ENCODE results near the gene APEX1. TPM values are rescaled to one million over a fixed set of nuclear protein-coding genes. Genes with fewer than 3 reads are reported as not detected.

The APEX1 gene
- total RNA-seq, 4 donors from 2014 or later, result 75.7 to 132 (median 115) TPM

GRCh38 chr14:20494935-20495766 lies 40.1 kb downstream of the APEX1 start:
- no peaks in the 10 kb centered on the region for H3K36me3 ChIP-seq
- peak overlapping the region; percentile 70 to 85 (median 78) for H3K27ac ChIP-seq
- H3K9me3 ChIP-seq, result no peaks in the 10 kb centered on the region
- intact Hi-C loops (cut with DNase I), result no loop called here
- no peaks in the 10 kb centered on the region for H3K27me3 ChIP-seq
- 51 to 57% methylated on average over 7 to 8 of the region's 8 CpGs for WGBS, 2 donors
- H3K4me1 ChIP-seq, result peaks cover 8 to 67% (median 9%) of the 10 kb centered on the region in 3 donors
- no peak overlapping the region for H3K4me3 ChIP-seq
- TF ChIP-seq CTCF (IDR thresholded peaks at IDR 0.05), result no peak
- no peak for TF ChIP-seq POLR2A (IDR thresholded peaks at IDR 0.05)
- no peak for DNase-seq

DNA sequence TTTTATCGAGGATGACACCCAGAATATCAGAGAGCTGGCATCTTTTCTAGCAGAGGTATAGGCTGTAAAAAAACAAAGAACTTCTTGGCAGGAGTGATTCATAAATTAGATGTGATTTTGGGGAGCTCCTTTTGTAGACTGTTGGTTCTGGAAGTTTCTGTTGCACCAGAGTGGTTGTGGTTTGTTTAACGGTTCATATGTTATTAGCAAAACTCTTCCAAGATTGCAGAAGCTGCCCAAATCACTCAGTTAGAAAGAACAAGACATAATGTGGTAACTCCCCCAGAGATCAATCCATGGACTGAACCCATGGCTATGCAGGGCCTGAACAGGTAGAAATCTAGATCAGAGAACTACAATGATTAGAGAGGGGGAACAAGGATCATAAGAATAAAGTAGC lies 43.6 kb downstream of the APEX1 start:
- Histone ChIP-seq H3K9me3 (no peaks in the 10 kb centered on the region), H3K4me1 (peaks cover 0 to 32% (median 9%) of the 10 kb centered on the region in 3 donors), H3K27ac (peak overlapping the region in 2 of 4 donors; percentile 5 to 32), H3K4me3 (no peak overlapping the region), H3K36me3 (no peaks in the 10 kb centered on the region), H3K27me3 (no peaks in the 10 kb centered on the region)
- no peak for TF ChIP-seq CTCF (IDR thresholded peaks at IDR 0.05)
- no peak for TF ChIP-seq POLR2A (IDR thresholded peaks at IDR 0.05)
- 66 to 68% methylated on average over 2 of the region's 2 CpGs for WGBS, 2 donors
- intact Hi-C loops (cut with DNase I), result no loop called here
- no peak for DNase-seq

DNA sequence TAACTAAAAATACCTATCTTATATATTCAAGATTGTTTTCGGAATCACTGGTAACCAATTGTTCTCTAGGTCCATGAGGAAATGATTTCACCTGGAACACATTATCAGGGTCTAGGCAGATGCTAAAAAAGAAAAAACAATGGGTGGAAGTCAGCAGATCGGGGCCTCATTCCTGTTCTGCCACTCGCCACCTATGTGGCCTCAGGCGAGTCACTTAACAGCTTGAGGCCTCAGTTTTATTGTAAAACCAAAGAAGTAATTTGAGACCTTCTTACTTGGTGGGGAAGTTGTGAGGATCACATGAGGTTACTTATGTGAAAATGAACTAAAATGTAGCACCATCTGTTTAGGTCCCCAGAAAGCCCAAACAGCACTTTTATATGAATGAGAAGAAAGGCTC lies 44.1 kb downstream of the APEX1 start:
- Histone ChIP-seq H3K4me3 (no peak overlapping the region), H3K27me3 (no peaks in the 10 kb centered on the region), H3K36me3 (no peaks in the 10 kb centered on the region), H3K4me1 (peaks cover 0 to 27% (median 9%) of the 10 kb centered on the region in 3 donors), H3K9me3 (no peaks in the 10 kb centered on the region), H3K27ac (no peak overlapping the region)
- intact Hi-C loops (cut with DNase I), result no loop called here
- WGBS, 2 donors, result 69 to 70% methylated on average over 4 of the region's 4 CpGs
- DNase-seq, result no peak
- TF ChIP-seq CTCF (IDR thresholded peaks at IDR 0.05) (no peak), POLR2A (IDR thresholded peaks at IDR 0.05) (no peak)

- Histone ChIP-seq H3K36me3 (no peaks in the 10 kb centered on the region), H3K4me3 (no peak overlapping the region), H3K27ac (no peak overlapping the region), H3K27me3 (no peaks in the 10 kb centered on the region), H3K9me3 (no peaks in the 10 kb centered on the region), H3K4me1 (peaks cover 0 to 20% (median 8%) of the 10 kb centered on the region in 3 donors)
- TF ChIP-seq CTCF (IDR thresholded peaks at IDR 0.05), result no peak
- no peak for TF ChIP-seq POLR2A (IDR thresholded peaks at IDR 0.05)
- 88 to 93% methylated on average over 4 to 5 of the region's 5 CpGs for WGBS, 2 donors
- DNase-seq, result no peak
- intact Hi-C loops (cut with DNase I), result no loop called here
These were observed 44.9 kb downstream of the APEX1 start for GRCh38 chr14:20499881-20500280.

DNA sequence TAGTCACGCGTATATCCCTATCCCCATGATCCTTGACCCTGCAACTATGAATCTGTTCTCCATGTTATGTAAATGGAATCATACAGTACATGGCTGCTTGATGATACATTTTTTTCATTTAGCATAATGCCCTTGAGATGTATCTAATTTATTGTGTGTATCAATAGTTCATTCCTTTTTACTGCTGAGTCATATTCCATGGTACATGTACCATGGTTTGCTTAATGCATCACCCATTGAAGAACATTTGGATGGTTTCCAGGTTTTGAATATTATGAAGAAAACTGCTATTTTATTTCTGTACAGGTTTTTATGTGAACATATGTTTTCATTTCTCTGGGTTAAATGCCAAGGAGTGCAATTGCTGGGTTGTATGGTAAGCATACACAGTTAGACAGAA lies 46.3 kb downstream of the APEX1 start:
- Histone ChIP-seq H3K27me3 (no peaks in the 10 kb centered on the region), H3K4me1 (peaks cover 0 to 11% (median 0%) of the 10 kb centered on the region in 3 donors), H3K27ac (no peak overlapping the region), H3K9me3 (no peaks in the 10 kb centered on the region), H3K36me3 (no peaks in the 10 kb centered on the region), H3K4me3 (no peak overlapping the region)
- intact Hi-C loops (cut with DNase I), result no loop called here
- 90 to 100% methylated on average over 2 of the region's 2 CpGs for WGBS, 2 donors
- TF ChIP-seq CTCF (IDR thresholded peaks at IDR 0.05) (no peak), POLR2A (IDR thresholded peaks at IDR 0.05) (no peak)
- DNase-seq, result no peak
